NCI-H526 treated with DMSO at 0.1 percent for 48 hours (cell line): Measurements from ENCODE around the gene EMCN.
"Not testable (repeated sequence)": the region's sequence is repeated elsewhere in the genome, so short reads cannot be mapped to it uniquely, and the experiment has no call there.

Experiments
- DNase-seq: peaks from one replicate; lab custom pipeline; 2025; lab: John Stamatoyannopoulos, UW

EMCN gene, protein sequence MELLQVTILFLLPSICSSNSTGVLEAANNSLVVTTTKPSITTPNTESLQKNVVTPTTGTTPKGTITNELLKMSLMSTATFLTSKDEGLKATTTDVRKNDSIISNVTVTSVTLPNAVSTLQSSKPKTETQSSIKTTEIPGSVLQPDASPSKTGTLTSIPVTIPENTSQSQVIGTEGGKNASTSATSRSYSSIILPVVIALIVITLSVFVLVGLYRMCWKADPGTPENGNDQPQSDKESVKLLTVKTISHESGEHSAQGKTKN

GRCh38 chr4:100517864-100518341 is at the start of gene EMCN:
Gene EMCN (minus strand): TSS chr4:100518022. CDS start chr4:100517914, 108 bp downstream.
- no peak for DNase-seq

GRCh38 chr4:100566396-100566795 is 48.6 kb upstream of the EMCN start:
- DNase-seq = no peak

GRCh38 chr4:100557306-100557705 is 39.5 kb upstream of the EMCN start:
- DNase-seq = no peak

- DNase-seq = no peak
Measured at GRCh38 chr4:100555611-100556337, 38.0 kb upstream of the EMCN start.

DNA sequence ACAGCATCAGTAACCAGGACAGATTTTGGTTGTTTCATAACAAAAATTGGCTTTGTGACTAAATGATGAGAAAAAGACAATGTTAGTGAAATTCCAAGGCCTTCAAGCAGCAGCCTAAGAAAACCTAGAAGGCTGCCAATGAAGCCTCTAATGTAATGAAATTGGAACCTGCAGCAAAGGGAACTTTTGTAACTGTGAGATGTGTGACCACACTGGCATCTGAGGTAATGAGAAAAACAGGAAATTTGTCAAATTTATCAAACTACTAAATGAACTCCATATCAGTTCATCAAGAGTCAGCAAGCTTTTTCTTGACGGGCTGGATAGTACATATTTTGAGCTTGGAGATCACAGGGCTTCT is 30.4 kb upstream of the EMCN start:
- no peak for DNase-seq

- no peak for DNase-seq
Measured at GRCh38 chr4:100547541-100548199, 29.8 kb upstream of the EMCN start.

DNA sequence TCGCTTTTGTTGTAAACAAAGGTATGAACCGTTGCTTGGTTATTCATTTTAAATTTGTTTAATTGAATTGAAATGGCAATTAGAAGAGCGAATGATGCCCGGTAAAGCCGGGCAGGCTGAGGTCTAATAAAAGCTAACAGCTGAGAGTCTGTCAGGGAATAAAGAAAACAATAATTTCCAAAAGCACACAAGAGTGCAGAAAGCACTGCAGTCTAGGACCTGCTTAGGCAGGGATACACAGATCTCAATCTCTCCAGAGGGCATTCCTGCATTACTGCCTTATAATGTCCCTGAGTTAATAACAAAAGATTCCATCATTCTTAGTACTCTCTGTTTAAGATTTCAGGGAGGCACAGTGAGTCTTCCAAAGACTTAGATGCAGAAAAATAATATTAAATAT is 27.6 kb upstream of the EMCN start:
- DNase-seq = no peak

- no peak for DNase-seq
Measured at GRCh38 chr4:100540131-100540530, 22.3 kb upstream of the EMCN start.

DNA sequence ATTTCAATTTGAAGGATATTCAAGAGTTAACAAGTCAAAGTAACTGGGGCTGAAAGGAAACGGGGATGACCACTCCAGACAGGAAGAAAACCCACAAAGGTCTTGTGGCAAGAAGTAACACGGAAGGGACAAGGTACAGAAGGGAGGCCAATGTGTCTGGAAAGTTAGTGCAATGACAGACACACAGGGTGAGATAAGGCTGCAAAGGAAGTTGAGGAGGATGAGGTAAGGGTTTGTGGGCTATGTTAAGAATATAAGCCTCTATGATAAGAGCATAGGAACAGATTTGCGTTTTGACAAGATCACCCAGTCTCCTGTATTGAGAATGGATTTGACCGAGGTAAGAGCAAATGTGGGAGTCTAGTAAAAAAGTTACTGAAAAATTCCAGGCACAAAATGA is 21.9 kb upstream of the EMCN start:
- no peak for DNase-seq

DNA sequence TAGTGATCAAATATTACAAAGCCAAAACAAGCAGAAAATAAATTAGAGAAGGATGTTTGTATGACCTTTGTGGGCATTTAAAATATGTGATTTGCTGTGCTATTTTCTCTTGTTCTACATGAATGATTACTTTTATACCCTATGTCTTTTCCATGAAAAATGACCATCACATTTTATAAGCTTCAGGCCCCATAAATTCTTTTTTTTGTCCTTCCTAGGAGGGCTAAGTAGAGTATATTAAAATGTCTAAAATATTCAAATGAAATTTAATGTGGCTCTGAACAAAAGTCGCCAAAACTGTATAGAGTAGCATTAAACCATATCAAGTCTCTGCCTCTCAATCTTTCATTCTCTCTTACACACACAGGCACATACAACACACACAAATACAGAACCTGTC is 15.9 kb upstream of the EMCN start:
- DNase-seq = no peak

DNA sequence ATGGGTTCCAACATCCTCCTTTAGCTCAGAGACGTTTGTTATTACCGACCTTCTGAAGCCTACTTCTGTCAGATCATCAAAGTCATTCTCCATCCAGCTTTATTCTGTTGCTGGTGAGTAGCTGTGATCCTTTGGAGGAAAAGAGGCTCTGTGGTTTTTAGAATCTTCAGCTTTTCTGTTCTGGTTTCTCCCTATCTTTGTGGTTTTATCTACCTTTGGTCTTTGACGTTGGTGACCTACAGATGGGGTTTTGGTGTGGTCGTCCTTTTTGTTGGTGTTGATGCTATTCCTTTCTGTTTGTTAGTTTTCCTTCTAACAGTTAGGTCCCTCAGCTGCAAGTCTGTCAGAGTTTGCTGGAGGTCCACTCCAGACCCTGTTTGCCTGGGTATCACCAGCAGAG is 12.3 kb upstream of the EMCN start:
- DNase-seq = not testable (repeated sequence)

DNA sequence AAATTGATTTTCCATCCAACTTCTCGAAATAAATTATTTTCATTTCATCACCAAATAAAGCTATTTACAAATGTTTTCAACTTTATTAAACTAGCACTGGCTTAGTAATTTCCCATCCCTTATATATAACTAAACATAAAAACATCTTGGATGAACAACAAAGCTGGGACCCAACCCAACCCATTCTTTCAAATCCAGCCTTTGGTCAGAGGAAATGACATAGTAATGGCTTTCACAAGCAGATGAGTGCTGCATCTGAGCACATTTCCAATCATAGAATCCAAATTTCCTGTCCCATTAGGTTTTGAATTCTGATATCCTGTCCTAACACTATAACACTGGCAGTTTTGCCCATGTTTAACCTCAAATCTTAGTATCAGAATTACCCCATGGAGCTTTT is 7.9 kb upstream of the EMCN start:
- no peak for DNase-seq

GRCh38 chr4:100519205-100519604 is 1.4 kb upstream of the EMCN start:
- no peak for DNase-seq

- DNase-seq = no peak
Measured at GRCh38 chr4:100516225-100516624, 1.6 kb downstream of the EMCN start.

DNA sequence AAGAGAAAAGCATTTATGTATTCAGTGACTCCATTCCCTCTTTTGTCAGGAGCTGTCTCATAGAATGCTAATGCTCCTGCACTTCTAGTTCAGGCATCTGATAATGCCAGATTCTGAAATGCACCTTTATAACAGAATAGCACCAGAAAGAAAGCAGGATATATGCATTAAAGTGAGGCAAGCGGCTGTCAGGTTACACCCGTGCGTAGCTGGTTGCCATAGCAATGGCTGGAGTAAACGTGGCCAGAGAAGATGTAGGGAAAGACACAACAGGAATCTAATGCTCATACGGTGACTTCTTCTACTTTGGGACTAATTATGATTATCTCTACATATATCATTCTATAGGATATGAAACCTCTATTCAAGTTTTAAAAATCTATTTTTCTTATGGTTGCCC is 5.9 kb downstream of the EMCN start:
- no peak for DNase-seq

- DNase-seq = no peak
Measured at GRCh38 chr4:100510551-100510950, 7.3 kb downstream of the EMCN start.

DNA sequence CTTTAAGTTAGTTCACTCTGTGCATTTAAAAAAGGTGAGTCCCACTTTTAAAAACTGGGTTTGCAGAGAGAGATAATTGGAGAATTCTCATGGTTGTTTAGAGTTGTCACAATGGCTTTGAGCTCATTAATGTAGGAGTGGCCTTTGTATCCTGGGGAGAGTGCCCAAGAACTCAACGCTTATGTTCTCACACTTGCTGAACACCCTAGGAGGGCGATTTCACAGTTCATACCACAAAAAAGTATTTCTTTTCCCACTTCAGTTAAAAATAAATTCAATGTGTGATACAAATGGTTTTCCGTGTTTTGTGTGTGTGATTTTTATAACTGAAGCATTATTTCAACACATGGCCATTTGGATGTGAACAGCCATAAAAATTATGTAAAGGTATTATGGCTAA is 8.4 kb downstream of the EMCN start:
- no peak for DNase-seq

DNA sequence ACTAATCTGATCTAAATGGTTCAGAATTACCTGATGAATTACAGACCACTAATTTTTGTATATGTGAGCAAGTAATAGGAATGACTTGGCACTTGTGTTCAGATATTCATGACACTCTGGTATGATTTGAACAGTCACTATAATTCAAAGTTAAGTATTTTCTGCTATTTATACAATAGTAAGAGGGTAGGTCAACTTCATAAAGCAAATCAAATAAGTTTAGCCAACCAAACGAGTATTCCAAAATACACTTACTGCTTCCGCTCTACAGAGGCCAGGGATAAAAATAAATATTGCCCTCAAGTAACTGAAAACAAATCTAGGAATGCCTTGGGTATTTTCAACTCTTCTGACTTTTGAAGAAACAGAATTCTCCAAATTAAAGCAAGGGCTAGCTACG is 9.1 kb downstream of the EMCN start:
- DNase-seq = no peak

DNA sequence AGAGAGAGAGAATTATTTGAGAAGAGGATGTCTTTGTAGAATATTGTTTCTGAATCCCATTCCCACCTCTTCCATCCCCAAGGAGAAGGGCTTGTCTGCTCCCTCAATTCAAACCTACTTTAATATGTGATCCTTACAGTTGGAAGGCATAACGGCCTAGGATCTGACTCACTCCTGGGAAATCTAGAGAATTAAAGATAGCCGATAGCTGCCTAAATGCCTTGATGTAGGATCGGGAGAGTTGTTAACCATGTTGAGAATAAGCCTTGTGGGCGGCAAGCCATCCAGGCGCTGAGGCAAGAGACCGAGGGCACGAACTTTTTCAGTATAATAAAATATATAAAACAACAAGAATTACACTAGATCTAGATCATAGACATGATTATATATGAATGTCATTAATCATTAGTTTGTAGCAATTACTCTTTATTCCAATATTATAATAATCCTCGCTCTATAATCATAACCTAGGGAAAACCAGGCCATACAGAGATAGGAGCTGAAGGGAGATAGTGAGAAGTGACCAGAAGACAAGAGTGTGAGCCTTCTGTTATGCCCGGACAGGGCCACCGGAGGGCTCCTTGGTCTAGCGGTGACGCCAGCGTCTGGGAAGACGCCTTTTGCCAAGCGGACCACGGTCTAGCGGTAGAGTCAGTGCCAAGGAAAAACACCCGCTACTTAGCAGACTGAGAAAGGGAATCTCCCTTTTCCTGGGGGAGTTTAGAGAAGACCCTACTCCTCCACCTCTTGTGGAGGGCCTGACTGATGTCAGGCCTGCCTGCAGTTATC is 13.5 kb downstream of the EMCN start:
- DNase-seq = no peak

DNA sequence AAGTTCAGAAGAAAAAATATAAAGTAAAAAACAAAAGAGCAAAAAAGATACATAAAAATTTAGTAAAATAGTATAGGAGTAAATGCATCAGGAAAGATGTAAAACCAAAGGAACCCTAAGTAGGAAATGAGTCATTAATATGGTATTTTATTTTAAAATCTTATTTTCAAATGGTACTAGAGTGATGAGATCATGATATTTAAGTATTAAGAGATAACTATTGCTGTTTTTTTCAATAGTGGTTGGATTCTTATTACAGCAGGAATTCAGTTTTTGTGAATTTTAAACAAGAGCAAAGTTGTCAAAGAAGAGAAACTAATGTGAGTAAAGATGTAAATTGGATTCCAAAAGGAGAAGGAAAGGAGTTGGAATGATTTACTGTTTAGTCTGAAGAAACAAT is 20.0 kb downstream of the EMCN start:
- no peak for DNase-seq

DNA sequence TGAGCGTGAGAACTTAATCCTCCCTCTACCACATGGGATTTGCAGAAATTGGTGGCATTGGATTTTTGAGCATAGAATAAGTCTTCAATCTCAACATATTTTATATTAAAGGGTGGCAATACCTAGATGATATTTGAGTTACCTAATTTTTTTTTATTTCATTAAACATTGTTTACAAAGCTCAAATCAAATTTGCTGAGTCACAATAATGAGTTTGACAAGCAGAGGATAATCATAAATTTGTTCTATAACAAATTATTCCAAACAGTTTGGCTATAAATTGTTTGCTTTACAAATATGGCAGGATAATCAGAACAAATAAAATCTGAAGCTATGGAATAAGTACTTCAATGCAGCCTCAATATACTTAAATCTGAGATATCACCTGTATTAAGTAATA is 22.7 kb downstream of the EMCN start:
- no peak for DNase-seq

DNA sequence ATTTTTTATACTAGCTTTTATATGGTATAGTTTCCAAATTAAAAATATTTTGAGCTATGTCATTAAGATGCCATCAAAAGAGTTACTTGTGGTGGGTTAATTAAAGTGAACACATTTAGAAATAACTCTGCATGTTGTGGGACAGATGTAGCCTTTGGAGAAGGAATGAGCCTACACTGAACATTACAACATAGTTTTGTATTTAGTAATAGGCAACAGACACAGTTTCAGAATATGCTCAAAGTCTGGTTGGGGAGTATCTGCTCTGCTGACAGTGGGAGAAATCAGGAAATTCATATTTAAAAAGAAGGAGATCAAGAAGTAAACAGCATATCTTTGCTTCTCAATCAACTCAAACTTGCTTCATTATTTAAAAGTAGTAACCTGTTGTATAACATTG is 23.7 kb downstream of the EMCN start:
- DNase-seq = no peak

DNA sequence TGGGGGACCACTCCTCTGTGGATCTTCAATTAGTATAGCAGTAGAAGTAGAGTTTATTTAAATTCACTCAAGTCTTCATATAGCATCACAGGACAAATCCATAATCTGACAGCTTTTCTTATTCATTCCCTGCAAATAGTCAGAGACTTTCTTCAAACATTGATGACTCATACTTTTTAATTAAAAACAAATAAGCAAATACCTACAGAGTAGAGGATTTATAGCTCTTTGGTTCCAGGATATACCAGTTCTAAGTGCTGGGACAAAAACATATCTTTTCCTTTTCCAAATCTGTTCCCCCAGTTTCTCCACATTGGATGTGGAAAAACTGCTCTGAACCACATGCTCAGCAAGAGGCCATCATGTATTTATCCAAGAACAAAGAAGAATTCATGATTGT is 24.1 kb downstream of the EMCN start:
- DNase-seq = no peak
